HG03045 (cell line): ENCODE results near the gene PRR15L.
A peak's percentile ranks its signal among the peaks of the same experiment; 100 is the strongest.
"Not testable (repeated sequence)": the region's sequence is repeated elsewhere in the genome, so short reads cannot be mapped to it uniquely, and the experiment has no call there.

Source experiments
- ATAC-seq: cut with Tn5 transposase; IDR thresholded peaks from one replicate; pipeline ENCODE4 v1.9.1; 2021; ENCODE audit warnings: mild to moderate bottlenecking, moderate library complexity; ENCODE audit not compliant: unreplicated experiment

PRR15L gene

DNA sequence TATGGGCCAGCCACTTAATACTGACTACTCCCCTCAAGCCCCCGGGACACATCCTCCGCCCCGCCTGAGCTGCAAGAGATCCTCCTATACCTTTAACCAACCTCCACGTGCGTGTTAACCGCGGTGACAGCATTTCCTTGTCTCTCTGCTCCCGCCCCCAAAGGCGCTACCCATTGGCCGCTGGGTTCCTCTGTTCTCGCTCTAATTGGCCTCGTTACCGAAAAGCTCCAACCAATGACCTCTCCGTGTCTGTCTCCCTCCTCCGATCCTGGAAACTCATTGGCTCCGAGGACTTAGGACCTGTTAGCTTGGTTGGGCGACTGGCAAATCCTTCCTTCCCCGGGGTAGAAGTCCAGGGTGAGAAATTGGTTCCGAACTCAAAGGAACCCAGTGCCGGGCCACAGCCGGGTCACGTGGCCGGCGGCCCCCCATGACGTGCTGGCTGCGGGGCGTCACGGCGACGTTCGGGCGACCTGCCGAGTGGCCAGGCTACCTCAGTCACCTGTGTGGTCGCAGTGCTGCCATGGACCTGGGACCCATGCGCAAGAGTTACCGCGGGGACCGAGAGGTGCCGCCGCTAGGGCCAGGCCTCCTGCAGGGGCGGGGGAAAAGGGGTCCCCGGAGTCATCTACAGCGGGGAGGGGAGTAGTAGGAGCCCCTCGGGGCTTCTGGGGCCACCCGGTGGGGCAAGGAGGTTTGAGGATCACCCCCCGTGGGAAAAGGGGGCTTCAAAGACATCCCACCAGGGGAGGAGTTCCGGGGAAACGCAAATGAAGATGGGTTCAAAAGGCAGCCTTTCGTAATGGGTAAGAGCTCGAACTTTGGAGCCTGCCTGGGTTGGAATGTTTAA, 16.2 kb downstream of the PRR15L start, which contains the start of gene PNPO:
Gene PNPO, plus strand, starts transcription at position 326 of the 850 bp plus-strand sequence. Its CDS starts 105 bp downstream, at position 431.
- ATAC-seq: peak; percentile 93

DNA sequence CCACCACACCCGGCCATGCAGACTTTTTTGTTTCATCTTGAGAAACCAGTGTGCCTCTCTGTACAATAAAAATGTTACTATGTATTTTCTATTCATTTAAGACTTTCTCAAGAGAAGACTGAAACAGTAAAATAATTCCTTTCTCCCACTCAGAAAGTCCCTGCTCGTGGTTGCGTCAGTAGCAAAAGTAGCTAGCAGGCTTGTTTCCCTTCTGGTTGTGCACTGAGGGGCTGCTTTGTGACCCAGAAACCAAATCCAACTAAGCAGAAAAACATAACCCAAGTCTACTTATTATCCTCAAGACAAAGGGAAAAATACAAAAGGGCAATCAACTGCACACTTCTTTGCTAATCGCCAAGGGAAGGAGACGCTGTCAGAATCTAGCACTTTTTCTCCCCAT, 19.7 kb downstream of the PRR15L start:
- no peak for ATAC-seq

GRCh38 chr17:47935961-47936360, 21.7 kb downstream of the PRR15L start:
- no peak for ATAC-seq

GRCh38 chr17:47935468-47935867, 22.2 kb downstream of the PRR15L start:
- not testable (repeated sequence) for ATAC-seq

- ATAC-seq: no peak
These were observed 22.8 kb downstream of the PRR15L start for GRCh38 chr17:47934856-47935255.

GRCh38 chr17:47931848-47932247, 25.8 kb downstream of the PRR15L start:
- no peak for ATAC-seq

- no peak for ATAC-seq
These were observed 28.3 kb downstream of the PRR15L start for GRCh38 chr17:47929218-47930000.

- ATAC-seq: no peak
These were observed 29.3 kb downstream of the PRR15L start for GRCh38 chr17:47928415-47928814.

DNA sequence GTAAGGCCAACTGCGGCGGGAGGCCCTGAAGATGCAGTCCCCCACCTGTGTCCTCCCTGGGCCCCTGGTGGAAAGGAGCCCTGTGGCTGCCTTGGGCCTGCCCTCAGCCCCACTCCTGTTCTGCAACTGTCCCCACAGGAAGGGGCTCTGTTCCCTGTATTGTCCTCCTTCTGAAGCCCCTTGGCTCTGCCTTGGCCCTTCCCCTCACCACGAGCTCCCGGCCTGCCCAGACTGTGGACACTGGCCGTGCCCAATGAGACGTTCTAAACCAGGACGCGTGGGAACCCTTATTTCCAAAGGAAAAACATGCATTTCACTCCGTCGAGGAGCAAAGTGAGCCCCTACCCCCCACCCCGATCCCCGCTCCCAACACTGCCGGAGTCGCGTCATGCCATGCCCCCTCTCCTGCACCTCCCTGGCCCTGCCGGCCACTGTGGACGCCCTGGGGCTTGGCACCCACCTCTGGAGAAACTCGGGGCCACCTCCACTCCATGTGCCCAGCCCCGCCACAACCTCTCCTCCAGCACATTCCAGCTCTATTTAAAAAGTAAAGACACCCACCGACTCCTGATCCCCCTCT, 29.8 kb downstream of the PRR15L start:
- ATAC-seq: no peak

GRCh38 chr17:47925678-47925988, 32.0 kb downstream of the PRR15L start:
- no peak for ATAC-seq

GRCh38 chr17:47924785-47925677, 32.7 kb downstream of the PRR15L start:
- no peak for ATAC-seq

DNA sequence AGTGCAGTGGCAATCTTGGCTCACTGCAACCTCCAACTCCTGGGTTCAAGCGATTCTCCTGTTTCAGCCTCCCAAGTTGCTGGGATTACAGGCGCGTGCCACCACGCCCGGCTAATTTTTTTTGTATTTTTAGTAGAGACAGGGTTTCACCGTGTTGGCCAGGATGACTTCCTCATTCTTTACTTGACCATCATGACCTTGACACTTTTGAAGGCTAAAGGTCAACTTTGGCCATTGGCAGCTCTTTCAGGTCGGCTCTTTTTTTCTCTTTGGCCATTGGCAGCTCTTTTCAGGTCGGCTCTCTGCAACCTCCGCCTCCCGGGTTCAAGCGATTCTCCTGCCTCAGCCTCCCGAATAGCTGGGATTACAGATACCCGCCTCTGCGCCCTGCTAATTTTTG, 37.8 kb downstream of the PRR15L start:
- not testable (repeated sequence) for ATAC-seq

DNA sequence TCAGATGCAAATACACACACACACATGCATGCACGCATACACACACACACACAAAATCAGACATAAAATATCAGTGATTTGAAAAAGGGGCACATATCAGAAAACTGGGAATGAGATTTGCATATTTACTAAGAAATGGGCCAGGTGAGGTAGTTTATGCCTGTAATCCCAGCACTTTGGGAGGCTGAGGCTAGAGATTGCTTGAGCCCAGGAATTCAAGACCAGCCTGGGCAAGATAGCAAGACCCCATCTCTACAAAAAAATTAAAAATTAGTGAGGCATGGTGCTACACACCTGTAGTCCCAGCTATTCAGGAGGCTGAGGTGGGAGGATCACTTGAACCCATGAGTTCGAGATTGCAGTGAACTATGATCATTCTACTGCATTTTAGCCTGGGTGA, 38.7 kb downstream of the PRR15L start:
- no peak for ATAC-seq

GRCh38 chr17:47918006-47918405, 39.7 kb downstream of the PRR15L start:
- ATAC-seq: no peak

- no peak for ATAC-seq
These were observed 40.1 kb downstream of the PRR15L start for GRCh38 chr17:47917581-47917980.

DNA sequence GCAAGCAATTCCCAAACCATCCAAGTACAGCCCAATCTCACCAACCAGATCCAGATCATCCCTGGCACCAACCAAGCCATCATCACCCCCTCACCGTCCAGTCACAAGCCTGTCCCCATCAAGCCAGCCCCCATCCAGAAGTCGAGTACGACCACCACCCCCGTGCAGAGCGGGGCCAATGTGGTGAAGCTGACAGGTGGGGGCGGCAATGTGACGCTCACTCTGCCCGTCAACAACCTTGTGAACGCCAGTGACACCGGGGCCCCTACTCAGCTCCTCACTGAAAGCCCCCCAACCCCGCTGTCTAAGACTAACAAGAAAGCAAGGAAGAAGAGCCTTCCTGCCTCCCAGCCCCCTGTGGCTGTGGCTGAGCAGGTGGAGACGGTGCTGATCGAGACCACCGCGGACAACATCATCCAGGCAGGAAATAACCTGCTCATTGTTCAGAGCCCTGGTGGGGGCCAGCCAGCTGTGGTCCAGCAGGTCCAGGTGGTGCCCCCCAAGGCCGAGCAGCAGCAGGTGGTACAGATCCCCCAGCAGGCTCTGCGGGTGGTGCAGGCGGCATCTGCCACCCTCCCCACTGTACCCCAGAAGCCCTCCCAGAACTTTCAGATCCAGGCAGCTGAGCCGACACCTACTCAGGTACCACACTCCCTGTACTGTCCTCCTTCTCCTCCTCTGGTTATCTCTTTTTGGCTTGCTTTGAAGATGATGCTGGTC, 41.0 kb downstream of the PRR15L start:
- ATAC-seq: no peak

DNA sequence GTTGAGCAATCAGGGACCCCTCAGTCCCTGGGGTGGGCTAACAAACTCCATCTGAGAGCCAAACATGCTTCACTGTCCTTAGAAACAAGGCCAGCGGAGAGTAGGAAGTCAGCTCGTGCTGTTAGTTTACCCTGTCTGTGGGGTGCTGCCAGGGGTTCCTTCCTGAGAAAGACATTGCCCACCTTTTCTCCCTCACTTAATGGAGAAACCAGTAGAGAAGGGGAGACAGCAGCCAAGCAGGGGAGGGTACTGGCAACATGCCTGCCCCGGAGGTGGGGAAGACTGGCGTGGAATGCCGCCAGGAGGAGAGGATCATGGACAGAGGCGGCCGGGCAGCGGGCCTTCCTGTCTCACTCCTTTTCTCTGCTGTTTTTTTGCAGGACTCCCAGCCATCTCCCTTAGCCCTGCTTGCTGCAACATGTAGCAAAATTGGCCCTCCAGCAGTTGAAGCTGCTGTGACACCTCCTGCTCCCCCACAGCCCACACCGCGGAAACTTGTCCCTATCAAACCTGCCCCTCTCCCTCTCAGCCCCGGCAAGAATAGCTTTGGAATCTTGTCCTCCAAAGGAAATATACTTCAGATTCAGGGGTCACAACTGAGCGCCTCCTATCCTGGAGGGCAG, 41.8 kb downstream of the PRR15L start:
- ATAC-seq: no peak

DNA sequence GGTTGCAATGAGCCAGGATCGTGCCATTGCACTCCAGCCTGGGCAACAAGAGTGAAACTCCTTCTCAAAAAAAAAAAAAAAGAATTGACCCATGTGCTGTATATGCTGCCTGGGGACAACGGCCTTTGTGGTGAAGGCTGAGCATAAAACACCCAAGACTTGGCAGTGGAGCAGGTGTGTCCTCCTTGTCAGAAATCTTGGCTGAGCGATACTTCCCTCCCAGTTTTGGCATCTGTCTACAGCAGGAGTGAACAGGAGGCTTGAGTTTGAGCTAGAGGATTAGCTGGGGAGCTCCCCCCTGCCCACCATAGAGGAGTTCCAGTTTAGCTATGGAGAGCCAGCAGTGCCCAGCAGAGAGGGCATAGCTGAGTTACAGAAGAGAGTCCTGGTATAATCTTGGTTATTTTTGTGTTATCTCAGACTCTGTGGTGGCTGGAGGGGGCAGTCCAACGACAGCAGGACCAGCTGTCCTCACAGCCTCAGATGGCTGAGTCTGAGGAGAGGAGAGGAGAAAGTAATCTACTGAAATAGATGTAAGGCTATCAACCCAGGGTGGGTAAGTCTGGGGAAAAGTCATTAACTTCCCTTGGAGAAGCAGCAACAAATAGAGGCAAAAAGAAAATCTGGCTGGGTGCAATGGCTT, 43.3 kb downstream of the PRR15L start:
- no peak for ATAC-seq

DNA sequence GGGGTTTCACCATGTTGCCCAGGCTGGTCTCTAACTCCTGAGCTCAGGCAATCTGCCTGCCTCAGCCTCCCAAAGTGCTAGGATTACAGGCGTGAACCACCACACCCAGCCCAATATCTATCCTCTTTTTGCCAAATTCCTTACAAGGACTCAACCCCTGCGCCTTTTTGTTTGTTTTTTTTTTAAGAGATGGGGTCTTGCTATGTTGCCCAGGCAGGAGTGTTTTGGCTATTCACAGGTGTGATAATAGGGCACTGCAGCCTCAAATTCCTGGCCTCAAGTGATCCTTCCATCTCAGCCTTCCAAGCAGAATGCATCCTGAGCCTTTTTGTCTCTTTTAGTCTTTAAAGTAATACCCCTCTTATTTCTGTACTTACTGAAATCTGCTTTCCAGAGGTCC, 44.6 kb downstream of the PRR15L start:
- ATAC-seq: no peak
